Epithelial cell of esophagus (primary cell): ENCODE data around the gene TBC1D17.

ENCODE experiments used
- DNase-seq: peaks from one replicate; pipeline ENCODE4 v3.0.0; 2010; ENCODE audit warnings: low read depth
- H3K4me3 ChIP-seq: 2 replicates; pipeline ENCODE4 v1.5.1; 2011; ENCODE audit warnings: mild to moderate bottlenecking, low read length, control low read depth
- TF ChIP-seq, protein P1 (sequence below): IDR thresholded peaks from 2 replicates; pipeline ENCODE4 v1.5.1; 2011; ENCODE audit warnings: low read depth, mild to moderate bottlenecking, low read length, control low read depth, inconsistent platforms; ENCODE audit not compliant: insufficient read depth; ENCODE audit errors: missing control alignments

Gene TBC1D17

DNA sequence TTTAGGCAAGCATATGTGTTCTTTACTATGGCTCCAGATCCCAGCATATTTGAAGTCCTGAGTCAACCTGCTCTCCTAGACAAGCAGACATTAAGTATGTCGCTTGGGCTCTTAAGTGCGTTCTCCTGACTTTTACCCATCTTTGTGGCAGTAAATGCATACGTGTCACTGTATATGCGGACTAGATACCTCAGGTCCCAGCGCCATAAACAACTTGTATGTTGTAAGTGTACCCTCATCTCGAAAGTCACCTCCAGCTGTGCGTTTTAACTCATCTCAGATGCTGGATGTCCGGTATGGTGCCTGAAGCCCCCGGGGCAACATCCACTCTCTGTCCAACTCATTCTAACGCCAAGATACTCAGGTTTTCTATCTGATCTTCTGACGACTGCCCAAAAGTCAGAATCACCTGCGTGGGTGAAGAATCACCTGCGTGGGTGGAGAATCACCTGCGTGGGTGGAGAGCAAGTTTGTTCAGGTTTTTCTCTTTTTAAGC, 24.8 kb upstream of the TBC1D17 start:
- TF ChIP-seq, protein P1, sequence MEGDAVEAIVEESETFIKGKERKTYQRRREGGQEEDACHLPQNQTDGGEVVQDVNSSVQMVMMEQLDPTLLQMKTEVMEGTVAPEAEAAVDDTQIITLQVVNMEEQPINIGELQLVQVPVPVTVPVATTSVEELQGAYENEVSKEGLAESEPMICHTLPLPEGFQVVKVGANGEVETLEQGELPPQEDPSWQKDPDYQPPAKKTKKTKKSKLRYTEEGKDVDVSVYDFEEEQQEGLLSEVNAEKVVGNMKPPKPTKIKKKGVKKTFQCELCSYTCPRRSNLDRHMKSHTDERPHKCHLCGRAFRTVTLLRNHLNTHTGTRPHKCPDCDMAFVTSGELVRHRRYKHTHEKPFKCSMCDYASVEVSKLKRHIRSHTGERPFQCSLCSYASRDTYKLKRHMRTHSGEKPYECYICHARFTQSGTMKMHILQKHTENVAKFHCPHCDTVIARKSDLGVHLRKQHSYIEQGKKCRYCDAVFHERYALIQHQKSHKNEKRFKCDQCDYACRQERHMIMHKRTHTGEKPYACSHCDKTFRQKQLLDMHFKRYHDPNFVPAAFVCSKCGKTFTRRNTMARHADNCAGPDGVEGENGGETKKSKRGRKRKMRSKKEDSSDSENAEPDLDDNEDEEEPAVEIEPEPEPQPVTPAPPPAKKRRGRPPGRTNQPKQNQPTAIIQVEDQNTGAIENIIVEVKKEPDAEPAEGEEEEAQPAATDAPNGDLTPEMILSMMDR: no peak
- peak; percentile 35 for DNase-seq
- peak overlapping the region; percentile 91 for H3K4me3 ChIP-seq

DNA sequence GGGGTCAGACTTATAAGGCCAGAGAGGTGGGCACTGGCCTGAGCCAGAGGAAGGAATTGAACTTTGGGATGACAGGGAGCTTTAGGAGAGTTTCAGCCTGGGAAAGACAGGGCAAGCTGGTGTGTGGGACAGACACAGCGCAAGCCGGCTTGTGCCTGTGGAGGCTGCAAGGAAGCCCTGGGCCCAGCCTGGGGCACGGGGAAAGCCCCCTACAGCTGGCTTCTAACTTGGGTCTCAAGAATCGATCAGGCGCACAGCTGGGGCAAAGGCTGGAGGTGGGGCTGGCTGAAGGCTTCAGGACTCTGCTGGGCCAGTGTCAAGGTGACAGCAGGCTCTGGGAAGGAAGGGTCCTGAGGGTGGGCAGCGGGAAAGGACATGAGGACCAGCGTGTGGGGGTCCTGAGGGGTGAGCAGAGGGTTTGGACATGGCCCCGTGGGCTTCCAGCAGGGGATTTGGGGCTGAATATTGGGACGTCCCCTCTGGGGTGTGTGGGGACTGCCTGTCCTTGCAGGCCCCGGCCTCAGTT, 23.6 kb upstream of the TBC1D17 start:
- H3K4me3 ChIP-seq: no peak overlapping the region
- TF ChIP-seq, protein P1: no peak
- DNase-seq: no peak

DNA sequence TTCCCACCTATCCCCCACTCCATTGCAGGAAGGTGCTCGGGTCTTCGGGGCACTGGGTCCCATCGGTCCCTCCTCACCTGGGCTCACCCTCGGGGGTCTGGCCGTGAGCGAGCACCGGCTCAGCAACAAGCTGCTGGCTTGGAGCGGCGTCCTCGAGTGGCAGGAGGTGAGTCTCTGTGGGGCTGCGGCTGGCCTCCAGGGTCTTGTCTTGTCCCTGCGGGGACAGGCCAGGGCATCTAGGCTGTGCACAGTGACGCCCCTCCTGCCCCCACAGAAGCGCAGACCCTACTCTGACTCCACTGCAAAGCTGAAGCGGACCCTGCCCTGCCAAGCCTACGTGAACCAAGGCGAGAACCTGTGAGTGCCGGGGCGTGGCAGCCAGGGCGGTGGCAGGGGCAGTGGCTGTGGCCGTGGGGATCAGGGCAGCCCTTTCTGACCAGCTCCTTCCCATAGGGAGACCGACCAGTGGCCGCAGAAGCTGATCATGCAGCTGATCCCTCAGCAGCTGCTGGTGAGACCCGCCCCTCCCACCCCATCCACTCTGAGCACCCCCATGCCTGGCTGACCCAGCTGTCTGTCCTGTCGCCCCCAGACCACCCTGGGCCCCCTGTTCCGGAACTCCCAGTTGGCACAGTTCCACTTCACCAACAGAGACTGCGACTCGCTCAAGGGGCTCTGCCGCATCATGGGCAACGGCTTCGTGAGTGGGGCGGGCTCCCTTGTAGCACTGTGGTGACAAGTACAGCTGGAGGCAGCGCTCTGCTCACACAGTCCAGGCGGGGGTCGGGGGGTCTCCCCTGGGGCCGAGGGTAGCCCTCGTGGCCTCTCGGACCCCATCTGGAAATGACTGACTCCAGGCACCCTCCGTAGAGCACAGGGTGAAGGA, 22.9 kb upstream of the TBC1D17 start:
- TF ChIP-seq, protein P1: no peak
- no peak for DNase-seq
- H3K4me3 ChIP-seq: no peak overlapping the region

DNA sequence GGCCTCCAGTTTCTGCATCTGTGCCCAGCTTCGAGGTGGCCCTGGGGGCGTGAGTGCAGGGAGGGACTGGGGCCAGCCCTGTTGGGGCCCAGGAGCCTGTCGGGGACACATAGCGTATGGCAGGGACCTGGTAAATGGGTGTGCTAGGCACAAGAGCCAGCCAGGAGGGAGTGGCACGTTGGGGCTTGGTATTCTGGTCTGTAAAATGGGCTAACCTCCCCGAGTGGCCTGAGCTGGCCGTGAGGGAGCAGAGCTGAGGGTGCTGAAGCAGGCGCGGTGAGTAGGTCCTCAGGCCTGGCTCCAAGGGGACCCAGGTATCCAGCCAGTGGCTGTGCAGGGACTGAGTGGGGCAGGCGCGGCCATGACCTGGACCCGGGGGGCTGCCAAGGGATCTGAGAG, 22.2 kb upstream of the TBC1D17 start:
- H3K4me3 ChIP-seq: no peak overlapping the region
- no peak for DNase-seq
- TF ChIP-seq, protein P1: no peak

DNA sequence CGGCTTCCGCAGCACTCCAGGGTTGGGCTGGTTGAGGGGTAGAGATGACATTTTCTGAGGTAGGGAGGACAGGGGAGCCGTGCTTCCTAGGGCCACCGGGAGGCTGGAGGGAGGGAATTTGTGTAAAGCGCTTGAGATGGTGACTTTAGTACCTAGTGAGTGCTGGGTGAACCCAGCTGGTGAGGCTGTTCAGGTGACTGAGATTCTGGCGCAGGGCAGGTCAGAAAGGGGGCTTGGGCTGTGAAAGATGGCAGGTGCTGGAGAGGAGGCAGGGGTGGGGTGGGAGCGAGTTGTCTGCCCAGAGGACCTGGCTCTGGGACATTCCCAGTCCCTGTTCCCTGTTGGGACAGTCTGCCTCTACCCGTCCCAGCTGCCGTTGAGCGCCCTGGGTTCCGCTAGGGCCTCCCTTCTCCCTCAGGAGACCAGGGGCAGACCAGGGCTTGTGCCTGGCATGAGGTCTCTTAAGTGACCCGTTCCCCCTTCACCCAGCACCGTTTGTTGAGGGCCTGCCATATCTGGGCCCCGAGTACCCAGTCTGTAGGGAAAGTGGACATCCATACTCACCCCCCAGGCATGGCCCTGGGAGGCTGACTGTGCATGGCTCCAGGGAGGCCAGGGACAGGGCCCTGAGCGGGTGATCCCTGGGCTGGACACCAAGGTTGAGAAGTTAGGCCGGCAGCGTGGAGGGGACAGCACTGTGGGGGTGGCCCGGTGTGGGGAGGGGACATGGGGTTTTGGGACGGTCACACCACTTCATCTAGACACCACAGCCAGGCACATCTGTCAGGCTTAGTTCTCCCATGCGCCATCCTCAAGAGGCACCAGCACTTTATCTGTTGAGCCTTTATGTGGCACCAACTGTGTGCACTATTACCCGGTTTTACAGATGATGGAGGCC, 21.6 kb upstream of the TBC1D17 start:
- TF ChIP-seq, protein P1: no peak
- DNase-seq: no peak
- no peak overlapping the region for H3K4me3 ChIP-seq

DNA sequence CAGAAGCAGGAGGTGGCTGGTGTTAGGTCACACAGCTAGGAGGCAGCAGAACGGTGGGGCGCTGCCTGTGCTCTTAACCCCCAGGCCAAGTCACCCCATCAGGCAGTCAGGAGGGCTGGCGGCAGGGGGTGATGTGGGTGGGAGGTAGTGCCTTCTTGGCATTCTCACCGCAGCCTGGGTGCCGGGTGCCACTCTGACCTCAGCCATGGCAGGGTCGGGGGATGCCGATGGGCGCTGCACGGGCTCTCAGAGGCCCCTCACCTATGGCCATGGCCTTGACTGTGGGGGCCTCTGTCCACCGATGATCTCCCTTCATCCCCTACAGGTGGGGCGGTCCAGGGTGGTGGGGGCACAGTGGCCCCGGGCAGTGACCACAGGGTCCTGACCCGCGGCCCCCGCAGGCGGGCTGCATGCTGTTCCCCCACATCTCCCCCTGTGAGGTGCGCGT, 20.9 kb upstream of the TBC1D17 start:
- no peak for DNase-seq
- no peak overlapping the region for H3K4me3 ChIP-seq
- TF ChIP-seq, protein P1: no peak
